Measurements from ENCODE around the gene XIRP1. TPM values are rescaled to one million over a fixed set of nuclear protein-coding genes. Genes with fewer than 3 reads are reported as not detected.

The XIRP1 gene
- total and polyA plus RNA-seq, 7 experiments from 2014 or later, result 0.07 TPM; not detected in 6

DNA sequence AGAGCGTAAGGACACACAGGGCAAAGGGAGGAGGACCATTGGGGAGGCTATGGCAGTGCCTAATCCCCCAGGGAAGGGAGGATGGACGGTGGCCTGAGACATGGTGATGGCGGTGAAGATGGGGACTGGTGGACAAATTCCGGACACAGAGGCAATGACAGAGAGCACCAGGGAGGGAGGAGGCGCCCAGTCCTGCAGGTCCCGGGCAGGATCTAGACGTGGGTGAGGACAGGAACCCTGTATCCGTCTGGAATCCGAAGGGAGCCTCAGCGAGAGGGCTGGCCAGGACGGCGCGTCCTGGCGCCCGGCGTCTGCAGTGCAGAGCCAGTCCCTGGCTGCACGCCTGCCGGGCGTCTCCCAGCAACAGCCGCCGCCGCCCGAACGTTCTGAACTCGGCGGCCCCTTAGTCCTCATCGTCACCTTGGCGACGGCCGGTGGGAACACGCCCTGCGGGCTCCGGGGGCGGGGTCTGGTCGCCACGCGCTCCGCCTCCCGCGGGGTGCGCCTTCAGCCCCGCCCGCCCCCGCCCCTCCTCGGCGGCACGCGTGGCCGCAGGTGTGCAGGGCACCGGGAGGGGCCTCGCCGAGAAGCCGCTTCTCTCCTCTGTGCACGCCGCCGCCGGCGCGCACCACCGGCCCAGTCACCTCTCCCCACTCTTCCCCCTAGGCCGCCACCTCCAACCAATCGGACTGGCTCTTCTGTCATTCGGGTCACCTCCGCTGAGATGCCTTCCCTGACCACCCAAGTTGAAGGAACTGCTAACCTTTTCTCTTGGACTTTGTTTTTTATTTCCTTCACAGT, 11.6 kb downstream of the XIRP1 start:
- Mint-ChIP-seq H3K4me3 (peak overlapping the region; percentile 79 to 94 (median 87)), H3K36me3 (peaks cover 0 to 4% (median 0%) of the 10 kb centered on the region in 5 donors), H3K9me3 (peaks cover 0 to 3% (median 0%) of the 10 kb centered on the region in 11 donors), H3K27me3 (no peaks in the 10 kb centered on the region), H3K27ac (peak overlapping the region; percentile 71 to 94 (median 88)), H3K4me1 (peaks cover 24 to 51% (median 38%) of the 10 kb centered on the region in 7 donors)
- Histone ChIP-seq H3K27me3 (ENCODE audit: control insufficient read depth in 2 of 2, insufficient read depth in 2 of 2, low read length in 2 of 2) (no peaks in the 10 kb centered on the region), H3K9me3 (ENCODE audit: control insufficient read depth in 2 of 3, low read length in 3 of 3) (no peaks in the 10 kb centered on the region), H3K36me3 (ENCODE audit: control insufficient read depth in 2 of 3, insufficient read depth in 3 of 3, low read length in 3 of 3) (no peaks in the 10 kb centered on the region), H3K4me1 (ENCODE audit: control insufficient read depth in 2 of 2, insufficient read depth in 2 of 2, low read length in 2 of 2) (peaks cover 23 to 33% of the 10 kb centered on the region in 2 donors), H3K27ac (ENCODE audit: low read depth, low read length) (peak overlapping the region; percentile 68), H3K4me3 (ENCODE audit: low read length) (peak overlapping the region; percentile 74)
- DNase-seq (peak; percentile 80 to 86 (median 83)), ATAC-seq (peak; percentile 94)
- intact Hi-C loops (cut with micrococcal nuclease), result loop anchor here (1.0 to 10.0 kb wide), 8 partner anchors 54 to 686 kb away; partner anchors contain the start of genes SLC25A38 (in 2 of the 2), WDR48 (in 2 of the 2), EXOG (in 1 of the 2) and GORASP1 (in 1 of the 2)
- CTCF ChIA-PET, result no interaction called here
- POLR2A ChIA-PET, result no interaction called here

DNA sequence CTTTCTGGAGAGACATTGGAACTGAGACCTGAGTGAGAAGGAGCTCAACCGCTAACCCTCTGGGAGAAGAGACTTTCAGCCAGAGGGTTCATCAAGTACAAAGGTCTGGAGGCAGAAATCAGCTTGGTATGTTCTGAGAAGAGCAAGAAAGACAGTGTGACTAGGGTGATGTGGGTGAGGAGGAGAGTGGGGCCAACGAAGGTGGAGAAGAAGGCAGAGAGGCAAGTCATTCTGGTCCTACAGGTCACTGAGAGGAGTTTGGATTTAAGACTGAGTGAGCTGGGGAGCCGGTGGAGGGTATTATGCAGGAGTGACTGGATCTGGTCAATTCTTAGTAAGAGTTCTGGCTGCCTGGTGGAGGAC, 12.2 kb downstream of the XIRP1 start:
- H3K36me3 ChIP-seq (ENCODE audit: control insufficient read depth in 2 of 3, insufficient read depth in 3 of 3, low read length in 3 of 3), result no peaks in the 10 kb centered on the region
- Mint-ChIP-seq H3K9me3 (peaks cover 0 to 3% (median 0%) of the 10 kb centered on the region in 11 donors), H3K27me3 (no peaks in the 10 kb centered on the region), H3K4me3 (peak overlapping the region; percentile 77 to 94 (median 87)), H3K27ac (peak overlapping the region; percentile 71 to 92 (median 83)), H3K36me3 (peaks cover 0 to 6% (median 0%) of the 10 kb centered on the region in 5 donors), H3K4me1 (peaks cover 24 to 53% (median 38%) of the 10 kb centered on the region in 7 donors)
- intact Hi-C loops (cut with micrococcal nuclease), result loop anchor here (1.0 to 10.0 kb wide), 7 partner anchors 72 to 685 kb away; partner anchors contain the start of genes SLC25A38 (in 2 of the 2), WDR48 (in 2 of the 2), EXOG (in 1 of the 2) and GORASP1 (in 1 of the 2)
- DNase-seq (peak in 1 of 9 donors; percentile 12), ATAC-seq (no peak)
- POLR2A ChIA-PET, result interaction anchor here (1.0 to 1.2 kb wide), 2 partner anchors 72 to 74 kb away, joined by 3 to 4 read pairs; no protein-coding TSS in a partner anchor
- H3K27ac ChIP-seq (ENCODE audit: low read depth, low read length), result peak overlapping the region; percentile 68
- peak overlapping the region; percentile 74 for H3K4me3 ChIP-seq (ENCODE audit: low read length)
- H3K27me3 ChIP-seq (ENCODE audit: control insufficient read depth in 2 of 2, insufficient read depth in 2 of 2, low read length in 2 of 2), result no peaks in the 10 kb centered on the region
- H3K9me3 ChIP-seq (ENCODE audit: control insufficient read depth in 2 of 3, low read length in 3 of 3), result no peaks in the 10 kb centered on the region
- peaks cover 23 to 33% of the 10 kb centered on the region in 2 donors for H3K4me1 ChIP-seq (ENCODE audit: control insufficient read depth in 2 of 2, insufficient read depth in 2 of 2, low read length in 2 of 2)
- CTCF ChIA-PET, result no interaction called here

DNA sequence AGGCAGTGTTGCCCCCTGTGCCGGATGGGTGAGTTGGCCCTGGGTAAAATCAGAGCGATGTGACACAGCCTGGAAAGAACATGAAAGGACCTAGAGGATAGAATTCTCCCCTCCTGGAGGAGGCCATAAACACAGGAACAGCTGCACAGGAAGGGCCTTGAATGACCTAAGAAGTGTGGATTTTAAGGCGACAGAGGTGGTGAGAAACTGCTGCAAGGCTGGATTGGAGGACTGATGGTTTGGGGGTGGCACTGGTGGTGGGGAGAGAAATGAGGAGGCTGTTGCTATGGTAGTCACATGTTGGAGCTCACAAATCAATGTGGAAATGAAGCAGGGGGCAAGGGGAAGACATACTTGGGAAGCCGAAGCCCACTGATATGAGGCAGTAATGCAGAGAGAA, 13.8 kb downstream of the XIRP1 start:
- H3K4me3 Mint-ChIP-seq, result peak overlapping the region; percentile 57 to 94 (median 74)
- ATAC-seq (no peak), DNase-seq (no peak)
- ChIA-PET POLR2A (interaction anchor here (0.7 to 1.0 kb wide), 4 partner anchors 11 to 127 kb away, joined by 3 to 4 read pairs (median 3); partner anchors contain the start of genes GORASP1, SCN11A, TTC21A and WDR48), CTCF (interaction anchor here (0.7 to 1.5 kb wide), 4 partner anchors 11 to 110 kb away, joined by 3 to 5 read pairs (median 4); no protein-coding TSS in a partner anchor)
- Histone ChIP-seq H3K27ac (ENCODE audit: low read depth, low read length) (peak overlapping the region; percentile 78), H3K36me3 (ENCODE audit: control insufficient read depth in 2 of 3, insufficient read depth in 3 of 3, low read length in 3 of 3) (no peaks in the 10 kb centered on the region), H3K4me1 (ENCODE audit: control insufficient read depth in 2 of 2, insufficient read depth in 2 of 2, low read length in 2 of 2) (peaks cover 23 to 33% of the 10 kb centered on the region in 2 donors), H3K4me3 (ENCODE audit: low read length) (peak overlapping the region; percentile 62), H3K9me3 (ENCODE audit: control insufficient read depth in 2 of 3, low read length in 3 of 3) (no peaks in the 10 kb centered on the region), H3K27me3 (ENCODE audit: control insufficient read depth in 2 of 2, insufficient read depth in 2 of 2, low read length in 2 of 2) (no peaks in the 10 kb centered on the region)
- intact Hi-C loops (cut with micrococcal nuclease), result no loop called here
- peak overlapping the region; percentile 48 to 91 (median 78) for H3K27ac Mint-ChIP-seq
- H3K9me3 Mint-ChIP-seq, result peaks cover 0 to 5% (median 0%) of the 10 kb centered on the region in 11 donors
- peaks cover 0 to 12% (median 0%) of the 10 kb centered on the region in 5 donors for H3K36me3 Mint-ChIP-seq
- H3K27me3 Mint-ChIP-seq, result no peaks in the 10 kb centered on the region
- peaks cover 24 to 59% (median 41%) of the 10 kb centered on the region in 7 donors for H3K4me1 Mint-ChIP-seq

DNA sequence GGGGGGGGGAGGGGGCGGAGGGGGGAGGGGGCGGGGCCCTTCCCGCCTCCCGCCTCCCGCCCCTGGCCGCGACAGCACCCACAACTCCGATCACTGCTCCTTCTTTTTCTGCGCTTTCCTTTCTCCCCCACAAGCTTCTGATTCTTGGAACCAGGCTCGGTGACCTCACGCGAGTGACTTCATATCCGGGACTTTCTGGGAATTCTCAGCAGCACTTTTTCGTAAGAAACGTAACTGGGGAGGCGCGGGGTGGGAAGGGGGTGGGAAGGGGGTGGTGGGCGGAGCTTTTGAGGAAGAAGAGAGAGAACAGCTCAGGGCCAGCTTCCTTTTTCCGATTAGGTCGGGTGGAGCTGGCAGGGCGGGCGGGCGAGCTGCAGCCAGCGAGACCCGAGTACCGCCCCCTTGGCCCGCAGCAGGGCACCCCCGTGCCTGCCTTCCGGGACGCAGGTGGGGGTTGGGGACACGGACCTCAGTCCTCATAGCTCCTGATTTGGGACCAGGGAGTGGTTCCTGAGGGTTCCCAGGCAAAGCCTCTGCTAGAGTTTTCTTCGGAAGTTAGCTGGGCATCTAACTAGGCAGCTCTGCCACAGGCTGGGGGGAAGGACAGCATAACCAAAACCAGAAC, 14.6 kb downstream of the XIRP1 start:
- Histone ChIP-seq H3K4me3 (ENCODE audit: low read length) (peak overlapping the region; percentile 62), H3K27ac (ENCODE audit: low read depth, low read length) (peak overlapping the region; percentile 78), H3K9me3 (ENCODE audit: control insufficient read depth in 2 of 3, low read length in 3 of 3) (no peaks in the 10 kb centered on the region), H3K27me3 (ENCODE audit: control insufficient read depth in 2 of 2, insufficient read depth in 2 of 2, low read length in 2 of 2) (no peaks in the 10 kb centered on the region), H3K36me3 (ENCODE audit: control insufficient read depth in 2 of 3, insufficient read depth in 3 of 3, low read length in 3 of 3) (no peaks in the 10 kb centered on the region), H3K4me1 (ENCODE audit: control insufficient read depth in 2 of 2, insufficient read depth in 2 of 2, low read length in 2 of 2) (peaks cover 23 to 33% of the 10 kb centered on the region in 2 donors)
- Mint-ChIP-seq H3K27ac (peak overlapping the region; percentile 69 to 92 (median 89)), H3K36me3 (peaks cover 0 to 12% (median 0%) of the 10 kb centered on the region in 5 donors), H3K27me3 (no peaks in the 10 kb centered on the region), H3K4me1 (peaks cover 26 to 56% (median 41%) of the 10 kb centered on the region in 7 donors), H3K4me3 (peak overlapping the region; percentile 63 to 94 (median 80)), H3K9me3 (peaks cover 0 to 5% (median 0%) of the 10 kb centered on the region in 11 donors)
- intact Hi-C loops (cut with micrococcal nuclease), result no loop called here
- peak; percentile 41 for ATAC-seq
- CTCF ChIA-PET, result interaction anchor here (0.7 to 1.5 kb wide), 6 partner anchors 12 to 111 kb away, joined by 3 to 5 read pairs (median 3); no protein-coding TSS in a partner anchor
- POLR2A ChIA-PET, result interaction anchor here (0.7 to 1.0 kb wide), 4 partner anchors 18 to 1138 kb away, joined by 3 read pairs; partner anchors contain the start of genes GORASP1 and TTC21A
- DNase-seq, result peak; percentile 20 to 74 (median 42)

DNA sequence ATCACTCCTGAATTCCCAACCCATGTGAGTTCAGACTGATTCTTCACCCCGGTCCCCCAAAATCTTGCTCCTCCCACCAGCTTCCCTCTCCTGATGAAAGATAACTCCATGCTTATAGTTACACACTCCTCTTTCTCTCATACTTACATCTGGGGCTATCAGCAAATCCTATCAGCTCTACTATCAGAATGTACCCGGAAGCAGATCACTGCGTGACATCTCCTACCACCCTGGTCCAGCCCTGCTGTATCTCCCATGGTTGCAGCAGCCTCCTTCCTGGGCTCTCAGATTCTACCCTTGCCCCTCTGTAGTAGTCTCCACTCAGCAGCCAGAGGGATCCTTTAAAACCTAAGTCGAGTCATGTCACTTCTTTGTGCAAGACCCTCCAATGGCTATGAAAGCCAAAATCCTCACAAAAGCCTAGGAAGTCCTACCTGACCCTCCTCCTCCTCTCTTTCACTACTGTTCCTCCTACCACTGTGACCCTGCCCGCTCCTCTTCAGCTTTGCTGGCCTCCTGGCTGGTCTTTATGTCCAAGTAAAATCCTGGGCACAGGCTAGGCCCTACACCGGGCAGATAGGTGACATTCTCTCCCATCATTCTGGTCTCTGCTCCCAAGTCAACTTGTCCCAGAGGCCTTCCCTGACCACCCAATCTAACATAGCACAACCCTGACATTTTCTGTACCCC, 16.2 kb downstream of the XIRP1 start:
- DNase-seq, result no peak
- H3K27me3 Mint-ChIP-seq, result no peaks in the 10 kb centered on the region

More for the DNA sequence above, 16.2 kb downstream of the XIRP1 start:
- Histone ChIP-seq H3K9me3 (ENCODE audit: control insufficient read depth in 2 of 3, low read length in 3 of 3) (no peaks in the 10 kb centered on the region), H3K4me3 (ENCODE audit: low read length) (no peak overlapping the region), H3K27me3 (ENCODE audit: control insufficient read depth in 2 of 2, insufficient read depth in 2 of 2, low read length in 2 of 2) (no peaks in the 10 kb centered on the region), H3K4me1 (ENCODE audit: control insufficient read depth in 2 of 2, insufficient read depth in 2 of 2, low read length in 2 of 2) (peaks cover 21 to 30% of the 10 kb centered on the region in 2 donors), H3K36me3 (ENCODE audit: control insufficient read depth in 2 of 3, insufficient read depth in 3 of 3, low read length in 3 of 3) (no peaks in the 10 kb centered on the region), H3K27ac (ENCODE audit: low read depth, low read length) (peak overlapping the region; percentile 63)
- Mint-ChIP-seq H3K4me3 (peak overlapping the region in 1 of 10 donors; percentile 70), H3K4me1 (peaks cover 24 to 55% (median 35%) of the 10 kb centered on the region in 7 donors), H3K9me3 (peaks cover 0 to 5% (median 0%) of the 10 kb centered on the region in 11 donors), H3K36me3 (peaks cover 0 to 14% (median 0%) of the 10 kb centered on the region in 5 donors), H3K27ac (peak overlapping the region; percentile 28 to 92 (median 89))
- intact Hi-C loops (cut with micrococcal nuclease), result no loop called here
- no peak for ATAC-seq
- ChIA-PET POLR2A (no interaction called here), CTCF (interaction anchor here (1.4 kb wide), 1 partner anchor 29 kb away, joined by 3 read pairs; no protein-coding TSS in a partner anchor)

All from naive thymus-derived CD4-positive, alpha-beta T cell (primary cell).